Jurkat, Clone E6-1 (cell line): ENCODE measurements around the gene OR2T8.

Source experiments
- DNase-seq: peaks from one replicate; pipeline ENCODE4 v3.0.0-alpha.2; 2011; ENCODE audit warnings: low read depth, low spot score
- H3K4me3 ChIP-seq: 2 replicates; pipeline ENCODE4 v1.5.1; 2011; ENCODE audit warnings: mild to moderate bottlenecking, low read length, control low read depth, moderate library complexity

The OR2T8 gene

DNA sequence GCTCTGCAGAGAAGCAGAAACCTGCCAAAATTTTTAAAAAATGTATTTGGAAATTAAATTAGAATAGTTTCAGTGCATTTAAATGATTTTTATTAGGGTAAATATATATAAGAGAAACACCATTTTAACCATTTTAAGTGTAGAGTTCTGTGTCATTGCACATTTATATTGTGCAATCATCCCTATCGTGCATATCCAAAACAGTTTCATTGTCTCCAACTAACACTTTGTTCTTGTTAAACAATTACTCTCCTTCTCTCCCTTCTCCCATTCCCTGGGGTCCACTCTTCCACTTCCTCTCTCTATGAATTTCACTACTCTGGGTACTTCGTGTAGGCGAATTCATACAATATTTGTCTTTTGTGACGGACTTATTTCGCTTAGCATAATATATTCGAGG lies 22.6 kb downstream of the OR2T8 start:
- no peak for DNase-seq
- no peak overlapping the region for H3K4me3 ChIP-seq

- DNase-seq: no peak
- H3K4me3 ChIP-seq: no peak within 1 kb of the TSS
Measured at GRCh38 chr1:247948558-247948957, 28.5 kb downstream of the OR2T8 start, which contains the start of gene OR2L8. OR2L8 (plus strand) TSS chr1:247948858; CDS start chr1:247948858, 0 bp downstream.

- no peak for DNase-seq
- no peak overlapping the region for H3K4me3 ChIP-seq
Measured at GRCh38 chr1:247953408-247953807, 33.4 kb downstream of the OR2T8 start.

DNA sequence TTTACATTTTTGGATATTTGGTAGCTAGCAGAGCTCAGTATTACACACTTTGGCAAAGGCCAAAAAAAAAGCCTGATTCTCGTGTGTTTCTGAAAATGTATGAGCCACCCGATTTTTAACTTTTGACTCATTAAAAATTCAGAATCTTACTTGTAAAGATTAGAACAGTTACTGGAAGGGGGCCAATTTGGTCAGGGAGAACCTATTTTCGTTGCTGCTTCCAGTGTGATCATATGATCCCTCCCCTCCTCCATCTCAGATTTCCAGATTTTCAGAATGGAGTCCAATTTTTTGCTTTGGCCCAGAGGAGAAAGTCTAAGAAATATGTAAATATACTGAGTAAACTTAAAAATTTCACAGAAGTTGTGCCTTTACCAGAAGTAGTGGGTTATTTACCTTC lies 41.7 kb downstream of the OR2T8 start:
- H3K4me3 ChIP-seq: no peak overlapping the region
- DNase-seq: no peak

GRCh38 chr1:247962911-247963588 lies 43.0 kb downstream of the OR2T8 start:
- no peak overlapping the region for H3K4me3 ChIP-seq
- no peak for DNase-seq

GRCh38 chr1:247964933-247965332 lies 44.9 kb downstream of the OR2T8 start, which contains the start of gene OR2AK2:
OR2AK2 (plus strand) TSS chr1:247965233; CDS start chr1:247965377, 144 bp downstream.
- no peak within 1 kb of the TSS for H3K4me3 ChIP-seq
- no peak for DNase-seq

DNA sequence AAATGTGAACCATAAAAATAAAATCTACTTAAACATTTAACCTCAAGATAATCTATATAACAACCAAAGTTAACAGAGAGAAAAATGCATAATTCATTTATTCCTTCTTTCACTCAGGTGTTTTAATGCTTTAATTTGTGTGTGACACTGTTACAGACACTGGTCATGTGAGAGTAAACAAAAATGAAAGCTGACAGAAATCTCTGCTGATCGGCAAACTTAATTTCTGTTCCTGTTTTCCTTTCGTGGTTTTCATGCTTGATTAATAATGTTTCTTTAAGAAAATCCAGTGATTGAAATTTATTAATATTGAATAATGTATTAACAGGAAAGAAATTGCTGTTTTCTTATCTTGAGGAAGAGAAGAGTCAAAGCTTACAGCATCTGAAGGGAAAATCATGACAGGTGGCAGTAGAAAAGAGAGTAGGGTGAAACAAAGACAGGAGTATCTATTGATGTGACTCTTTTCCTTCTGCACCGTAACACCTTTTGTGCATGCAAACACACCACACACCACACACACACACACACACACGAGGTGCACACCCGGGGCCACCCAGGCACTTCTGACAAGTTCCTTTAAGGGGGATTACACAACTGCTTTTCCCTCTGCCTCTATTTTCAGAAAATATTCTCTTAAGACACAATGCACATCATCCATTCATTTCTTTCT lies 46.6 kb downstream of the OR2T8 start:
- DNase-seq: no peak
- H3K4me3 ChIP-seq: no peak overlapping the region
